Measurements from ENCODE around the gene OAF. TPM values are rescaled to one million over a fixed set of nuclear protein-coding genes. Genes with fewer than 3 reads are reported as not detected.

Gene OAF
- total RNA-seq, 4 donors from 2014 or later, result 31.7 to 77.1 (median 36.2) TPM

DNA sequence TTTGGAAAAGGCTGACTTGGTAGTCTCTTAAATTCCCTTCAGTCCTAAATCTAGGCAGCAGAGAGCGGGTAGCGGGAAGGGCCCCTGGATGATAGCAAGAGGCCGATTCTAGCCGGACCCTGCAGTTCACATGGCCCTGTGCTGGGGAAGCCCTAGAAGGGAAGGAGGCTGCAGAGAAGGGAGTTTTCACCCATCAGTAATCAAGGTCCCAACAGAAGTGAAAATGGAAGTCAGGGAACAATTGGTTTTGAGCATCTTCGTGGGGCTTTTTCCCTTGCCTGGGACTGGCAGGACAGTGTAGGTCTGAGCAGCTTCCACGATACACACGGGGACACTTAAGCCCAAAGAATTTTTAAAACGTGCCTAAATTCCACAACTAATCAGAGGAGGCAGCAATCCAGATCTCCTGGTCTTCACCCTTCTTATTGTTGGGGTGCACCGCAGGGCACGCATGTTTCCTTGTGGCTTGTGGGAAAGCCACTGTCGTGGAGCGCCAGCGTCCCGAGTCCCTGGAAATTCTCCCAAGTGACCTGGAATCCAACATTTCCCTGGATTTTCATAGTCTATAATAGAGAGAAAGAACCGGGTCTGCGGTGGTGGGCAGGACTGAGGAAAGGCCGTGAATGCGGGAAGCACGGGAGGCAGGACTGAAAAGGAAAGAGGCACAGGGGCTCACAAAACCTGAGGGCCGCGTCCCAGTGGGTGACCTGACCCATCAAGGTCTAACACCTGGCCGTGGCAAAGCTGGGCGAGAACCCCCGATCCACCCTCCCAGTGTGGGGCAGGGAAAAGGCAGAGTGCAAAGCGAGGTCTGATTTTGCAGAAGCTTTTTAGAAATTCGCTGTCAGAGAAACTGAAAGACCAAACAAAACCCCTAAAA, 846 bp upstream of the OAF start:
- Histone ChIP-seq H3K36me3 (no peaks in the 10 kb centered on the region), H3K4me3 (replicated peaks in 1 of 3) (peak overlapping the region; percentile 37 to 53 (median 52)), H3K9me3 (no peaks in the 10 kb centered on the region), H3K4me1 (peaks cover 14 to 26% of the 10 kb centered on the region in 2 donors), H3K27me3 (no peaks in the 10 kb centered on the region), H3K27ac (peak overlapping the region; percentile 63 to 80 (median 74))
- no peak for DNase-seq
- intact Hi-C loops (cut with DNase I), result no loop called here
- no peak for TF ChIP-seq POLR2A (IDR thresholded peaks at IDR 0.05)
- TF ChIP-seq, protein P1, sequence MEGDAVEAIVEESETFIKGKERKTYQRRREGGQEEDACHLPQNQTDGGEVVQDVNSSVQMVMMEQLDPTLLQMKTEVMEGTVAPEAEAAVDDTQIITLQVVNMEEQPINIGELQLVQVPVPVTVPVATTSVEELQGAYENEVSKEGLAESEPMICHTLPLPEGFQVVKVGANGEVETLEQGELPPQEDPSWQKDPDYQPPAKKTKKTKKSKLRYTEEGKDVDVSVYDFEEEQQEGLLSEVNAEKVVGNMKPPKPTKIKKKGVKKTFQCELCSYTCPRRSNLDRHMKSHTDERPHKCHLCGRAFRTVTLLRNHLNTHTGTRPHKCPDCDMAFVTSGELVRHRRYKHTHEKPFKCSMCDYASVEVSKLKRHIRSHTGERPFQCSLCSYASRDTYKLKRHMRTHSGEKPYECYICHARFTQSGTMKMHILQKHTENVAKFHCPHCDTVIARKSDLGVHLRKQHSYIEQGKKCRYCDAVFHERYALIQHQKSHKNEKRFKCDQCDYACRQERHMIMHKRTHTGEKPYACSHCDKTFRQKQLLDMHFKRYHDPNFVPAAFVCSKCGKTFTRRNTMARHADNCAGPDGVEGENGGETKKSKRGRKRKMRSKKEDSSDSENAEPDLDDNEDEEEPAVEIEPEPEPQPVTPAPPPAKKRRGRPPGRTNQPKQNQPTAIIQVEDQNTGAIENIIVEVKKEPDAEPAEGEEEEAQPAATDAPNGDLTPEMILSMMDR (IDR thresholded peaks at IDR 0.05), result no peak
- 20 to 24% methylated on average over 26 of the region's 26 CpGs for WGBS, 2 donors

DNA sequence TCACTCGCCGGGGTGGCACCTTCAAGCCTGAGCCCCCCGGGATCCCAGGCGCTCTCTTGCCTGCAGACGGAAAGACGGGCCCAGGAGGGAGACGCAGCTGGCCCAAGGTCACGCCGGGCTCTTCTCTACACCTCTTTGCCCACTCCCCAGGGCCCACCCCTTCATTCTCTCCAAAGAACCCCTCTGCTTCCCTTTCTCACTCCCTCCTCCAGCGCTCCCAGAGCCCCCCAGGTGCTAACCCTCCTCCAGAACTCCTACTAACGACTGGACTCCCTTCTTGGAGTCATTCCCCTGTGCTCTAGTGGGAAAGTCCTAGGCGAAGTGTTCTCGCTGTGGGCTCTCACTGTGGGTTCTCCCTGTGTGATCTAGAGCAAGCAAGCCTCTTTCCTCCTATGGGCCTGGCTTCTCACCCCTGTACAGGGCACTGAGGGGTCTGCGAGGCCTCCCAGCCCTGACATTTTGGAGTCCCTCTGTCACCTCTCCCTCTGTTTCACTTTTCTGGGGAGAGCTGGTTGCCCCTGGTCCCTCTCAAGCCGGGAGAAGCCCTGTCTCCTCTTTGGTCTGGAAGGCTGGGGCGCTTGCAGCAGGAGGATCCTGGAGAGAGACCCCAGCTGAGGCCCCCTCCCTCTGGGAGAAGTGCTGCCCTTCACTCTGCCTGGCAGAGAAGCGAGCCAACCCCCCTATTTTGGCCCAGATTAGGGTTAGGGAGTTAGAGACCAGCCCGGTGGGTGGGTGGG, 858 bp downstream of the OAF start:
- H3K4me1 ChIP-seq, result peaks cover 14 to 43% of the 10 kb centered on the region in 2 donors
- no peaks in the 10 kb centered on the region for H3K27me3 ChIP-seq
- no peak for DNase-seq
- intact Hi-C loops (cut with DNase I), result no loop called here
- no peaks in the 10 kb centered on the region for H3K36me3 ChIP-seq
- TF ChIP-seq, protein P1 (IDR thresholded peaks at IDR 0.05), result no peak
- no peak for TF ChIP-seq POLR2A (IDR thresholded peaks at IDR 0.05)
- H3K27ac ChIP-seq, result peak overlapping the region; percentile 6 to 80 (median 74)
- H3K4me3 ChIP-seq (replicated peaks in 1 of 3), result peak overlapping the region; percentile 37 to 52 (median 42)
- H3K9me3 ChIP-seq, result no peaks in the 10 kb centered on the region
- WGBS, 2 donors, result 34 to 41% methylated on average over 15 to 18 of the region's 18 CpGs

DNA sequence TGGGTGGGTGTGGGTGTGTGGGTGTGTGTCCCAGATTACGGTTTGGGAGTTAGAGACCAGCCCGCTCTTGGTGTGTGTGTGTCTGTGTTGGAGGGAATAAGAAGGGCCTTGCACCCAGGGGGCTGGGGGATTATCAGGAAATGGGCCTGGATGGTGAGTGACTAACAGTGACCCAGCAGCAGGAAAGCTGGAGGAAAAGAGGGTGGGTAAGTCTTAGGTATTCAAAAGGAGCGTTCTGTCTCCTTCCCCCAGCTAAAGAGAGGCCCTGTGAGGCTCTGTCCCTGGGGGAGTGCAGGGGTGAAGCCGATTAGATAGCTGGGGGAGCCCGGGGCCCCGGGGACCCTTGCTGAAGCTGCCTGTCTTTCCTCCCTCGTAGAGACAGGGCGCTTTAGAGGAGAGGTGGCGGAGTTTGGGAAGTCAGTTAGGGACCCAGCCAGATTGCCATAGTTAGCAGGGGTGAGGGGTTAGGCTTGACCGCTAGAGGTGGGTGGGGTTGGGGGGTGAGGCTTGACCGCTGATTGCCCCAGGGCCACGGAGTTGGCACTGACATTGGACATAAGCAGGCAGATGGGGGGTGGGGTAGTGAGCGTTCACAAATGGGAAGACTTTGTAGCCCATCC, 1.5 kb downstream of the OAF start:
- TF ChIP-seq POLR2A (IDR thresholded peaks at IDR 0.05), result no peak
- TF ChIP-seq, protein P1 (IDR thresholded peaks at IDR 0.05), result no peak
- Histone ChIP-seq H3K9me3 (no peaks in the 10 kb centered on the region), H3K4me1 (peaks cover 14 to 46% of the 10 kb centered on the region in 2 donors), H3K4me3 (replicated peaks in 1 of 3) (peak overlapping the region in 2 of 3 donors; percentile 6 to 52), H3K36me3 (no peaks in the 10 kb centered on the region), H3K27me3 (no peaks in the 10 kb centered on the region), H3K27ac (peak overlapping the region in 2 of 3 donors; percentile 74 to 80)
- DNase-seq, result no peak
- 65 to 78% methylated on average over 9 to 12 of the region's 13 CpGs for WGBS, 2 donors
- intact Hi-C loops (cut with DNase I), result no loop called here

DNA sequence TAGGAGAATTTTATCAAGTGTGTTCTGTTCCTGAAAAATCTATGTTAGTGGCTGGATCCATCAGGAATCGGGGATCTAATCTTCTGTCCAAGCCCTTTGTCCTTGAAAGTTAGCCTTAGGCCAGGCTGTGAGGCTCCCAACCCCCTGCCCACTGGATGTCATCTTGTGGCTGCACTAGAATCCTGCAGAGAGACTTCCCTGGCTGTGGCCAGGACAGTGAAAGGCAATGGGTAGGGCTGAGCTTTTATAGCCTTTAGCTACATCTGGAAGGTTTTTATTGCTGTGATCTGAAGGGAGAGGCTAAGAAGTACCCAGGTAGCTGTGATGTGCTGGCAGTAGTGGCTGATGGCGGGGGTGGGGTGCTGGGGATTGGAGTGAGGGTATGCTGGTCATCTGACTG, 2.1 kb downstream of the OAF start:
- H3K4me3 ChIP-seq (replicated peaks in 1 of 3), result no peak overlapping the region
- H3K4me1 ChIP-seq, result peaks cover 14 to 51% of the 10 kb centered on the region in 2 donors
- no peaks in the 10 kb centered on the region for H3K27me3 ChIP-seq
- intact Hi-C loops (cut with DNase I), result no loop called here
- no peaks in the 10 kb centered on the region for H3K9me3 ChIP-seq
- H3K27ac ChIP-seq, result peak overlapping the region in 2 of 3 donors; percentile 74 to 80
- TF ChIP-seq, protein P1 (IDR thresholded peaks at IDR 0.05), result no peak
- TF ChIP-seq POLR2A (IDR thresholded peaks at IDR 0.05), result no peak
- DNase-seq, result no peak
- WGBS, 2 donors, result 90 to 94% methylated on average over 2 of the region's 2 CpGs
- no peaks in the 10 kb centered on the region for H3K36me3 ChIP-seq
